ENCODE data around the gene TANK.

Gene TANK

GRCh38 chr2:161206471-161207032 lies 46.3 kb downstream of the TANK start:
- TF ChIP-seq CTCF (IDR thresholded peaks at IDR 0.05; ENCODE audit: control extremely low read depth, extremely low read depth, low read depth, missing control alignments) = no peak
- ChIA-PET POLR2A (no interaction called here), CTCF (interaction anchor here (1.5 to 1.8 kb wide), 2 partner anchors 11 to 35 kb away, joined by 3 to 6 read pairs; no protein-coding TSS in a partner anchor)
- DNase-seq (ENCODE audit: extremely low spot score) = no peak

- DNase-seq (ENCODE audit: extremely low spot score) = no peak
- no peak for TF ChIP-seq CTCF (IDR thresholded peaks at IDR 0.05; ENCODE audit: control extremely low read depth, extremely low read depth, low read depth, missing control alignments)
- ChIA-PET POLR2A (no interaction called here), CTCF (interaction anchor here (1.4 to 1.8 kb wide), 3 partner anchors 10 to 34 kb away, joined by 3 to 6 read pairs (median 5); no protein-coding TSS in a partner anchor)
Measured at GRCh38 chr2:161207941-161208340, 47.7 kb downstream of the TANK start.

GRCh38 chr2:161208527-161209139 lies 48.4 kb downstream of the TANK start:
- CTCF ChIA-PET = interaction anchor here (1.4 kb wide), 1 partner anchor 15 kb away, joined by 5 read pairs; no protein-coding TSS in a partner anchor
- TF ChIP-seq CTCF (IDR thresholded peaks at IDR 0.05; ENCODE audit: control extremely low read depth, extremely low read depth, low read depth, missing control alignments) = no peak
- POLR2A ChIA-PET = no interaction called here
- DNase-seq (ENCODE audit: extremely low spot score) = no peak

- no peak for TF ChIP-seq CTCF (IDR thresholded peaks at IDR 0.05; ENCODE audit: control extremely low read depth, extremely low read depth, low read depth, missing control alignments)
- POLR2A ChIA-PET = no interaction called here
Measured at GRCh38 chr2:161209902-161210301, 49.7 kb downstream of the TANK start.

GRCh38 chr2:161217597-161218185 lies 57.5 kb downstream of the TANK start:
- ChIA-PET POLR2A (no interaction called here), CTCF (interaction anchor here (1.0 to 2.8 kb wide), 10 partner anchors 10 to 154 kb away, joined by 3 to 10 read pairs (median 5); no protein-coding TSS in a partner anchor)
- no peak for DNase-seq (ENCODE audit: extremely low spot score)
- no peak for TF ChIP-seq CTCF (IDR thresholded peaks at IDR 0.05; ENCODE audit: control extremely low read depth, extremely low read depth, low read depth, missing control alignments)

More at GRCh38 chr2:161209902-161210301, 49.7 kb downstream of the TANK start:
- no peak for DNase-seq (ENCODE audit: extremely low spot score)
- CTCF ChIA-PET = interaction anchor here (1.5 to 1.7 kb wide), 3 partner anchors 10 to 18 kb away, joined by 3 to 5 read pairs (median 4); no protein-coding TSS in a partner anchor

GRCh38 chr2:161219211-161219610 lies 59.0 kb downstream of the TANK start:
- ChIA-PET CTCF (interaction anchor here (1.0 to 2.8 kb wide), 2 partner anchors 12 to 54 kb away, joined by 3 to 7 read pairs; no protein-coding TSS in a partner anchor), POLR2A (no interaction called here)
- no peak for DNase-seq (ENCODE audit: extremely low spot score)
- TF ChIP-seq CTCF (IDR thresholded peaks at IDR 0.05; ENCODE audit: control extremely low read depth, extremely low read depth, low read depth, missing control alignments) = no peak
